Endothelial cell of umbilical vein (primary cell): ENCODE data around the gene BMPR1A. TPM values are rescaled to one million over a fixed set of nuclear protein-coding genes. Genes with fewer than 3 reads are reported as not detected.

Source experiments
- BruUV-seq: library from RNA; stranded (reverse); fragments of 400-500 nt; replicated peaks from 2 replicates; lab custom pipeline; 2021; lab: Mats Ljungman, UMichigan
- CTCF ChIA-PET: fragments of 300-600, 350-600 bp; sonication (Branson Sonifier 250); formaldehyde crosslinking; loops from one replicate; lab custom pipeline; 2021; ENCODE audit warnings: antibody characterized with exemption, inconsistent platforms; lab: Charles Lee
- POLR2A ChIA-PET: fragments of 300-600, 350-600 bp; sonication (Branson Sonifier 250); formaldehyde crosslinking; loops from one replicate; lab custom pipeline; 2021; ENCODE audit warnings: antibody characterized with exemption, inconsistent platforms; lab: Charles Lee
- DNase-seq: peaks from one replicate; pipeline ENCODE4 v3.0.0-alpha.2; 2011; ENCODE audit warnings: low read depth, low spot score
- FAIRE-seq: peaks from 2 replicates; lab custom pipeline; 2011; peaks lifted over from hg19 to GRCh38; lab: Jason Lieb, UNC
- H2AFZ ChIP-seq: 2 replicates; pipeline ENCODE4 v1.6.0; 2012; ENCODE audit warnings: low read depth, low read length, control low read depth, inconsistent platforms
- H3K27ac ChIP-seq: 2 replicates; pipeline ENCODE4 v1.5.1; 2011; ENCODE audit warnings: low read depth, mild to moderate bottlenecking, control low read depth, low read length, moderate library complexity; ENCODE audit not compliant: insufficient read depth
- H3K27me3 ChIP-seq, 2 experiments: 2 replicates each; pipeline versions ENCODE4 v1.6.0 to v1.6.1; 2011; ENCODE audit warnings: low read length in 2 of 2, mixed read lengths in 1 of 2; ENCODE audit not compliant: control insufficient read depth in 2 of 2, insufficient read depth in 2 of 2
- H3K36me3 ChIP-seq, 2 experiments: 2 replicates in 1 of 2; 3 replicates in 1 of 2; pipeline ENCODE4 v1.5.1; 2011; ENCODE audit warnings: low read length in 2 of 2, mild to moderate bottlenecking in 1 of 2, moderate library complexity in 1 of 2; ENCODE audit not compliant: control insufficient read depth in 2 of 2, insufficient read depth in 2 of 2; ENCODE audit errors: extremely low read depth in 1 of 2
- H3K4me1 ChIP-seq: 3 replicates; pipeline ENCODE4 v1.5.1; 2011; ENCODE audit warnings: mild to moderate bottlenecking, low read length; ENCODE audit not compliant: control insufficient read depth, insufficient read depth; ENCODE audit errors: extremely low read depth
- H3K4me2 ChIP-seq: 2 replicates; pipeline ENCODE4 v1.6.1; 2011; ENCODE audit warnings: low read length, control low read depth, mixed read lengths; ENCODE audit not compliant: insufficient read depth
- H3K4me3 ChIP-seq, 3 experiments: fragments of 200-600 bp in 1 of 3; sonication (generic), shearing (Covaris generic) in 1 of 3; replicated peaks in 1 of 3; 2 replicates each; pipeline ENCODE4 v1.5.1; 2011 to 2016; ENCODE audit warnings: control low read depth in 3 of 3, low read length in 3 of 3, mild to moderate bottlenecking in 2 of 3, inconsistent platforms in 1 of 3, low read depth in 1 of 3, moderate library complexity in 1 of 3; ENCODE audit not compliant: insufficient read depth in 1 of 3
- H3K79me2 ChIP-seq: 2 replicates; pipeline ENCODE4 v1.6.0; 2012; ENCODE audit warnings: low read length, inconsistent platforms; ENCODE audit not compliant: control insufficient read depth, insufficient read depth
- H3K9ac ChIP-seq: replicated peaks from 2 replicates; pipeline ENCODE3; 2011; ENCODE audit warnings: low read length, control low read depth; ENCODE audit not compliant: insufficient read depth; ENCODE audit errors: extremely low read depth
- H3K9me1 ChIP-seq: replicated peaks from 3 replicates; pipeline ENCODE4 v1.6.0; 2011; ENCODE audit warnings: mild to moderate bottlenecking, low read length; ENCODE audit not compliant: control insufficient read depth, insufficient read depth; ENCODE audit errors: extremely low read depth
- H3K9me3 ChIP-seq: replicated peaks from 2 replicates; pipeline ENCODE4 v1.5.1; 2012; ENCODE audit warnings: low read length, inconsistent platforms; ENCODE audit not compliant: control insufficient read depth, insufficient read depth
- H4K20me1 ChIP-seq: replicated peaks from 2 replicates; pipeline ENCODE3; 2011; ENCODE audit warnings: mild to moderate bottlenecking, low read length; ENCODE audit not compliant: control insufficient read depth, insufficient read depth; ENCODE audit errors: extremely low read depth
- CTCF ChIP-seq, 2 donors: IDR thresholded peaks; 1 replicate in 1 of 2; 2 replicates in 1 of 2; pipeline ENCODE4 v1.5.1; 2011; ENCODE audit warnings: low read length in 2 of 2, mild to moderate bottlenecking in 2 of 2, moderate library complexity in 2 of 2, control low read depth in 1 of 2, inconsistent platforms in 1 of 2, low read depth in 1 of 2; ENCODE audit not compliant: insufficient read depth in 1 of 2; ENCODE audit errors: extremely low read depth in 1 of 2
- EZH2 ChIP-seq: IDR thresholded peaks from 2 replicates; pipeline ENCODE4 v1.6.1; 2012; ENCODE audit warnings: borderline replicate concordance, low read depth, mild to moderate bottlenecking, moderate library complexity, low read length, inconsistent platforms; ENCODE audit not compliant: severe bottlenecking
- FOS ChIP-seq: IDR thresholded peaks from 2 replicates; pipeline ENCODE4 v1.6.1; 2011; ENCODE audit warnings: mild to moderate bottlenecking, low read length, moderate library complexity, borderline replicate concordance; ENCODE audit not compliant: insufficient read depth
- GATA2 ChIP-seq: IDR thresholded peaks from 2 replicates; pipeline ENCODE4 v1.7.0; 2011; ENCODE audit warnings: low read depth, mild to moderate bottlenecking, moderate library complexity, mixed read lengths, low read length; ENCODE audit not compliant: insufficient read length, insufficient read depth
- JUN ChIP-seq: IDR thresholded peaks from 2 replicates; pipeline ENCODE4 v1.6.1; 2011; ENCODE audit warnings: borderline replicate concordance, low read depth; ENCODE audit not compliant: insufficient read length, insufficient read depth
- MAX ChIP-seq: IDR thresholded peaks from 2 replicates; pipeline ENCODE4 v1.6.1; 2011; ENCODE audit not compliant: insufficient read depth, insufficient read length
- MYC ChIP-seq: IDR thresholded peaks from one replicate; pipeline ENCODE4 v1.6.1; 2011; ENCODE audit warnings: mild to moderate bottlenecking, low read depth, low read length
- POLR2A ChIP-seq: IDR thresholded peaks from 2 replicates; pipeline ENCODE4 v1.6.1; 2012; ENCODE audit warnings: low read depth, mild to moderate bottlenecking, control low read depth, low read length
- POLR2AphosphoS5 ChIP-seq: IDR thresholded peaks from 2 replicates; pipeline ENCODE4 v1.6.1; 2012; ENCODE audit warnings: low read depth, mild to moderate bottlenecking, control low read depth, low read length, moderate library complexity; ENCODE audit not compliant: insufficient read depth
- dilution Hi-C: fragments of 300-500 bp; cut with MboI; formaldehyde crosslinking; loops from one replicate; pipeline ENCODE4 v1.15.0; 2019; ENCODE audit warnings: low sequenced_read_pairs; ENCODE audit not compliant: extremely low pct_ligation_motif_present
- intact Hi-C: fragments of 100-400 bp; cut with micrococcal nuclease; formaldehyde crosslinking; loops from one replicate; pipeline ENCODE4 v1.10.0; 2022
- polyA plus RNA-seq, 4 experiments: library from polyadenylated mRNA; depleted of rRNA in 3 of 4; stranded (reverse) in 3 of 4; unstranded in 1 of 4; fragments of >200 nt; gene quantifications; 2 replicates each; pipeline versions ENCODE4 v1.2.1 to v1.2.3, GENCODE V29; 2011 to 2012; ENCODE audit warnings: missing spikeins in 1 of 4
- total RNA-seq: library from RNA; stranded (reverse); gene quantifications from 2 replicates; pipeline ENCODE4 v1.2.3, GENCODE V29; 2021

The BMPR1A gene
- total and polyA plus RNA-seq, 2 donors (not counting 3 experiments of a cell fraction or from before 2014, with no cell fraction given), result not detected

GRCh38 chr10:86904600-86904999, 148.2 kb downstream of the BMPR1A start:
- H3K79me2 ChIP-seq, result no peaks in the 10 kb centered on the region
- H3K4me3 ChIP-seq, result no peak overlapping the region
- no TSS peak for BruUV-seq
- H2AFZ ChIP-seq, result no peak overlapping the region
- dilution Hi-C loops (no loop called here), intact Hi-C loops (no loop called here)
- no peaks in the 10 kb centered on the region for H3K9me1 ChIP-seq
- H3K9ac ChIP-seq, result no peak overlapping the region
- H3K4me1 ChIP-seq, result no peaks in the 10 kb centered on the region
- POLR2A ChIA-PET, result no interaction called here
- TF ChIP-seq GATA2 (no peak), MAX (no peak), POLR2AphosphoS5 (no peak), CTCF (IDR thresholded peaks at IDR 0.05; ENCODE audit: extremely low read depth in 1 of 2, insufficient read depth in 1 of 2, low read depth in 1 of 2, low read length in 2 of 2) (no peak), MYC (no peak), JUN (no peak), POLR2A (no peak), FOS (no peak), EZH2 (no peak)
- H3K9me3 ChIP-seq, result no peaks in the 10 kb centered on the region
- no peak overlapping the region for H3K4me2 ChIP-seq
- no peaks in the 10 kb centered on the region for H4K20me1 ChIP-seq
- FAIRE-seq, result no peak
- peaks cover 22 to 67% of the 10 kb centered on the region in 2 experiments for H3K27me3 ChIP-seq
- H3K27ac ChIP-seq, result no peak overlapping the region
- no peaks in the 10 kb centered on the region for H3K36me3 ChIP-seq
- CTCF ChIA-PET, result interaction anchor here (1.4 kb wide), 1 partner anchor 211 kb away, joined by 4 read pairs; no protein-coding TSS in a partner anchor
- DNase-seq, result no peak
